ENCODE results near the gene CCDC187.
A peak's percentile ranks its signal among the peaks of the same experiment; 100 is the strongest.
"Not testable (repeated sequence)": the region's sequence is repeated elsewhere in the genome, so short reads cannot be mapped to it uniquely, and the experiment has no call there.

CCDC187 gene

GRCh38 chr9:136239135-136239982, 64.5 kb downstream of the CCDC187 start:
- DNase-seq (ENCODE audit: low read depth), result no peak

- no peak for DNase-seq (ENCODE audit: low read depth)
Observed at GRCh38 chr9:136238342-136238732, 65.6 kb downstream of the CCDC187 start.

GRCh38 chr9:136237486-136238341, 66.2 kb downstream of the CCDC187 start:
- no peak for DNase-seq (ENCODE audit: low read depth)

- not testable (repeated sequence) for DNase-seq (ENCODE audit: low read depth)
Observed at GRCh38 chr9:136236471-136237410, 67.2 kb downstream of the CCDC187 start.

DNA sequence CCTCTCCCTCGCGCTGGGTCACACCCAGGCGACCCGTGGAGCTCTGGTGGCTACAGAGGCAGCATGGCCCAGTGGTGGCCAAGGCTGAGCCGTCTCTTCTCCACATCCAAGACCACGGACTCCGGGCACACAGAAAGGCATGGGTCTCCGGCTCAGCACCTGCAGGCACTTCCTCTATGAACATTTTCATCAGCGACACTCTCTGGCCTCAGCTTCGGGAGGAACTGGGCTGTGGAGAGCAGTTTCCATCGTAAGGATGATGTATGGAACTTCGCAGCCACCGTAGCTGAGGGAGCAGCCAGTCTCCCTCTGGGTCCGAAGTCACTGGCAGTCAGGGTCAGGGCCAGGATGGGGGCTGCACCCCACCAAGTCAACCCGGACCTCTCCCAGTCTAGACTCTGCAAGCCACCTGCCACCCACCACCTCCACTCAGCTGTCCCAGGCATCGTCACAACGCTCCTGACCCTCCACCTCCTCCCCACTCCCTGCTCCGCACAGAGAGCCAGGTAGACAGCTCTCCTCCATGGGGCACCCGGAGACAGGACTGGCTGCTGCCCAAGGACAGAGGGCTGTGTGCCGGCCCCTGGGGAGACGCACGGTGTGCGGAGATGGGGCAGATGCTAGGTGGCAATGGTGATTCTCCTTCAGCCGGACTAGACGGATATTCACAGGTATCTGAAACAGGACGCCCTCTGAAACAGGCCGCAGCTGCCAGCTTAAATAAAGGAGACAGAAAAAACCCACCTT, 68.0 kb downstream of the CCDC187 start:
- DNase-seq (ENCODE audit: low read depth), result no peak

- no peak for DNase-seq (ENCODE audit: low read depth)
Observed at GRCh38 chr9:136235171-136235570, 68.7 kb downstream of the CCDC187 start.

DNA sequence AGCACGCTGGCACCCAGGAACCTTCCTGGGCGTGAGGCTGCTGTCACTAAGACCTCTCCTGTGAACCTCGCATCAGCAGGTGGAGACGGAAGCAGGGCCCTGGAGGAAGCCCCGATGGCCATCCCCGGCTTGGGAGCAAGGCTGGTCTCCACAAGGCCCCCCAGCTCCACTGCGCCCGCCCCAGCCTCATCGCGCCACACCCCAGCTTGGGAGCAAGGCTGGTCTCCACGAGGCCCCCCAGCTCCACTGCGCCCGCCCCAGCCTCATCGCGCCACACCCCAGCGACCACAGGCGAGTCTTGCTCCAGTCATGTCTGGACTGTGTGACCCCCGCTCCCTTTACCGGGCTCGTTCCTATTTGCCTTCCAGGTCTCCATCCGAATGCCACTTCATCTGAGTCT, 69.3 kb downstream of the CCDC187 start:
- no peak for DNase-seq (ENCODE audit: low read depth)

DNA sequence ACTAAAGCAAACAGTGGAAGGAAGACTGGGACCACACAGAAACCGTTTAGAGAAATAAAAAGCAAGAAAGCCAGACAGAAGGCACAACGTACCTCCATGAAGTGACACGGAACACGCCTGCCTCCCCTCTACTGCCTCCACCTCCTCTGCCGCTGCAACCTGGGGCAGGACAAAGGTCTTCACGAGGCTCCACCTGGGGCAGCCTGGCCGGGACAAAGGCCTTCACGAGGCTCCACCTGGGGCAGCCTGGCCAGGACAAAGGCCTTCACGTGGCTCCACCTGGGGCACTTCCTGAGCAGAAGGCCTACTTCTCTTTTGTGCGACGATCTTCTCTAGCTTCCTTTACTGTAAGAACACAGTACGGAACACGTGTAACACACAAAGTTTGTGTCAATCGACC, 70.0 kb downstream of the CCDC187 start:
- DNase-seq (ENCODE audit: low read depth), result no peak

DNA sequence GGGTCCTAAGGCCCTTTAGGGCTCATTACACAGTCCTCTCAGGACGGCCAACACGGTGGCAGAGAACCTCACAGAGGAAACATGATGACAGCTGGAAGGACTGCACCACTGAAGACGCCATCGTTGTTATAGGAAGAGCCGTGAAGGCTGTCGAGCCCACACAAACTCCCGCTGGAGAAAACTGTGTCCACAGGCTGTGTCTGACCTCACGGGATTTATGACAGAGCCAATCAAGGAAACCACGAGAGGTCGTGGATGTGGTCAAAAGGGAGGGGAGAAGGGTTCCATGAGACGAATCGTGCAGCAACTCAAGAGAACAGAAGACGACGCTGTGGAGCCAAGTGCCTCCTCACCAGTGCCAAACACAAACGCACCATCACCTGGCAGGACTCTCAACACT, 70.5 kb downstream of the CCDC187 start:
- DNase-seq (ENCODE audit: low read depth), result no peak

GRCh38 chr9:136232969-136233368, 70.9 kb downstream of the CCDC187 start:
- no peak for DNase-seq (ENCODE audit: low read depth)

DNA sequence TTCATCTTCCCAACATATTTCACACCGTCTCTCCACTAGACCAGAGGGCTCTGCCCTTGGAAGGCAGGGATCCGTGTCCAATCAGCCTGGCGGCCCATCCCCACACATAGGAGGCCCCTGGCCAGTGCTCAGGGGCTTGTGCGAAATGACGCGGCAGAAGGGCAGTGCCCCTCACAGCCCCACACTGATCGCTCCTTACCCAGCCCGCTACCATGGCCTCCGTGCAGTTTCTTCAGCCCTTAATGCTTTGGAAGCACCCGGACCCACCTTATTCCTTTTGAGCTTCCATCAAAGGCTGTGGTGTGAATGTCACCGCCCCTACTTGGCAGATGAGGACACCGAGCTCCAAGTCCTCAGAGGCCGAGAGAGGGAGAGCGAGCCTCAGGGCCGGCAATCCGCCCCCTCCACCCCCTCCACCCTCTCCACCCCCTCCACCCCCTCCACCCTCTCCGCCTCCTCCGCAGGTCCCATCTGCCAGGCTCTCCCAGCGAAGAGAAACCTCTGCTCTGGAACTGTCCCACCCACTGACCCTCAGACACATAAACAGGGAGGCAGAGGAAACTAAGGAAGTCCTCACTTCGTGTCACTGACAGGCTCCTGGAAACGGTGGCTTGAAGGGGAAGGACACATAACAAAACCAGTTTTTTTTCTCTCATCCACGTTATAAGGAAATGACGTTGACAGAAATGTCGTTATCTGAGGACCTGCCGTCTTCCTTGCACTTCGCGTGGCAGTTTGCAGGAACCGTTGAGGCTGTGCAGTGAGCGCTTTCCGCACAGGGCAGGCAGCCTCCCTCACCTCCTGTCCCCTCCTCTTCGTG, 72.2 kb downstream of the CCDC187 start:
- no peak for DNase-seq (ENCODE audit: low read depth)

- no peak for DNase-seq (ENCODE audit: low read depth)
Observed at GRCh38 chr9:136230773-136231172, 73.1 kb downstream of the CCDC187 start.

GRCh38 chr9:136230365-136230764, 73.5 kb downstream of the CCDC187 start:
- no peak for DNase-seq (ENCODE audit: low read depth)

- DNase-seq (ENCODE audit: low read depth), result no peak
Observed at GRCh38 chr9:136229096-136230065, 74.5 kb downstream of the CCDC187 start.

- DNase-seq (ENCODE audit: low read depth), result peak; percentile 96
Observed at GRCh38 chr9:136228107-136228875, 75.6 kb downstream of the CCDC187 start.

GRCh38 chr9:136226680-136227407, 77.0 kb downstream of the CCDC187 start:
- no peak for DNase-seq (ENCODE audit: low read depth)

All from ELR (cell line).